HG03196 (cell line): ENCODE results near the gene MYCBP2.

Experiments used
- ATAC-seq: cut with Tn5 transposase; IDR thresholded peaks from one replicate; pipeline ENCODE4 v1.9.1; 2021; ENCODE audit not compliant: unreplicated experiment

MYCBP2 gene

GRCh38 chr13:77001540-77001939 lies 325.4 kb downstream of the MYCBP2 start:
- no peak for ATAC-seq

- ATAC-seq, result no peak
These were observed 326.4 kb downstream of the MYCBP2 start for GRCh38 chr13:77000475-77000874.
